NB4 (cell line): ENCODE results near the gene GADD45G.

ENCODE experiments used
- DNase-seq: peaks from one replicate; pipeline ENCODE4 v3.0.0; 2010; ENCODE audit warnings: low read depth
- H3K4me3 ChIP-seq: one replicate; pipeline ENCODE4 v1.5.1; 2011; ENCODE audit warnings: mild to moderate bottlenecking, low read depth, low read length, moderate library complexity
- CTCF ChIP-seq: IDR thresholded peaks from one replicate; pipeline ENCODE4 v1.5.1; 2012; ENCODE audit warnings: low read depth, low read length
- MAX ChIP-seq: IDR thresholded peaks from 2 replicates; pipeline ENCODE4 v1.6.1; 2011; ENCODE audit warnings: low read depth, low read length
- MYC ChIP-seq: IDR thresholded peaks from 2 replicates; pipeline ENCODE4 v1.6.1; 2011; ENCODE audit warnings: low read depth, low read length
- POLR2A ChIP-seq: IDR thresholded peaks from 2 replicates; pipeline ENCODE4 v1.6.1; 2011; ENCODE audit warnings: mild to moderate bottlenecking; ENCODE audit not compliant: insufficient read length; ENCODE audit errors: extremely low read depth

GADD45G gene

GRCh38 chr9:89590415-89590814 is 14.4 kb upstream of the GADD45G start:
- TF ChIP-seq MYC (no peak), MAX (no peak), CTCF (no peak), POLR2A (no peak)
- DNase-seq = no peak
- H3K4me3 ChIP-seq = no peak overlapping the region

- DNase-seq = no peak
- no peak overlapping the region for H3K4me3 ChIP-seq
- TF ChIP-seq MAX (no peak), MYC (no peak)
These were observed 13.3 kb upstream of the GADD45G start for GRCh38 chr9:89591274-89592212.

- DNase-seq = no peak
- no peak overlapping the region for H3K4me3 ChIP-seq
- TF ChIP-seq MYC (no peak), POLR2A (no peak), MAX (no peak), CTCF (no peak)
These were observed 12.5 kb upstream of the GADD45G start for GRCh38 chr9:89592213-89592815.

GRCh38 chr9:89592963-89593726 is 11.7 kb upstream of the GADD45G start:
- H3K4me3 ChIP-seq = no peak overlapping the region
- no peak for TF ChIP-seq MAX
- TF ChIP-seq MYC = no peak
- no peak for TF ChIP-seq POLR2A
- TF ChIP-seq CTCF = no peak
- peak; percentile 9 for DNase-seq

- no peak overlapping the region for H3K4me3 ChIP-seq
- peak; percentile 68 for DNase-seq
- peak; percentile 92 for TF ChIP-seq CTCF
- no peak for TF ChIP-seq MYC
- TF ChIP-seq MAX = peak; percentile 23; the same call in 1 of the 2 replicates
These were observed 10.9 kb upstream of the GADD45G start for GRCh38 chr9:89593727-89594427.
